ENCODE results near the gene PRPH.
A peak's percentile ranks its signal among the peaks of the same experiment; 100 is the strongest.
"Not testable (repeated sequence)": the region's sequence is repeated elsewhere in the genome, so short reads cannot be mapped to it uniquely, and the experiment has no call there.

Gene PRPH

DNA sequence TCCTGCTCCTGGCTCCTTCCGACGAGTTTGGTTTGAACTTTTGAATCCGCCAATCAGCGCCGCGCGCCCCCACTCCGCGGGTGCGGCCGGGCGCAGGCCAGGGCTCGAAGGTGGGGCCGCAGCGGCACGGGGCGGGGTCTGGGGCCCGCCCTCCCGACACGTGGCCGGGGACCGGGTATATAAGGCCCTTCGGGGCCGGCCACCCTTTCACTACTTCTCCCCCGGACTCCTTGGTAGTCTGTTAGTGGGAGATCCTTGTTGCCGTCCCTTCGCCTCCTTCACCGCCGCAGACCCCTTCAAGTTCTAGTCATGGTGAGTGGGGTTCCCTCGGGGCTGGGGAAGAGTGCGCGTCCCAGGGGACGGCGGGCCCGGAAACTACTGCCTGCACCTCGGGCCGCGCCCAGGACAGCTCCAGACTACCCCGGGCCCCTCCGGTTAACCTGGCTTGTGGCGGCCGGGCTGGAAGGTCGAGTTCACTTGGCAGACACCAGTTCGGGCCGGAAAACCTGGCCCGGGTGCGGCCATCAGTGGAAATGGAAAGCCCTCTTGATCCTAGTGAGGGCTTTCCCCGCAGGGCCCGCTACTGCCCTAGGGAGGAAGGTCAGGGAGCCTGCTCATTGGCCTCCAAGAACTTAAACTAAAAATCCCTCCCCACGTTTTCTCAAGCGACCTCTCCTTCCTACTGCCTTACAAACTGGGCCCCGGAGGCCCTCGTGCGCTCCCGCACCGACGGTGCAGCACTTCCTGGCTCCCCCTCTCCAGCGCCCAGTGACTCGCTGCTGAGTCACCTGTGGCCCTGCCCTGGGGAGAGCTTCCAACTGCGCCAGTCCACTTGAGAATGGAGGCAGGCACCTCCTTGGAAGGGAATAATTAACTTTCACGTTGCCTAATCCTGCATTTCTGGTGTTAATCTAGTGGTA, 29.8 kb upstream of the PRPH start, which contains the start of gene TUBA1C:
TSS of gene TUBA1C (plus strand) at position 210 of the 920 bp plus-strand sequence. CDS start at position 310, 100 bp downstream.
- Mint-ChIP-seq H3K4me1 (ENCODE audit: low read depth) (peaks cover 49% of the 10 kb centered on the region), H3K27me3 (no peaks in the 10 kb centered on the region), H3K4me3 (peak within 1 kb of the TSS; percentile 91), H3K27ac (peak within 1 kb of the TSS; percentile 95), H3K36me3 (ENCODE audit: low read depth) (peaks cover 54% of the 10 kb centered on the region), H3K9me3 (no peaks in the 10 kb centered on the region)
- intact Hi-C loops (cut with micrococcal nuclease): no loop called here

DNA sequence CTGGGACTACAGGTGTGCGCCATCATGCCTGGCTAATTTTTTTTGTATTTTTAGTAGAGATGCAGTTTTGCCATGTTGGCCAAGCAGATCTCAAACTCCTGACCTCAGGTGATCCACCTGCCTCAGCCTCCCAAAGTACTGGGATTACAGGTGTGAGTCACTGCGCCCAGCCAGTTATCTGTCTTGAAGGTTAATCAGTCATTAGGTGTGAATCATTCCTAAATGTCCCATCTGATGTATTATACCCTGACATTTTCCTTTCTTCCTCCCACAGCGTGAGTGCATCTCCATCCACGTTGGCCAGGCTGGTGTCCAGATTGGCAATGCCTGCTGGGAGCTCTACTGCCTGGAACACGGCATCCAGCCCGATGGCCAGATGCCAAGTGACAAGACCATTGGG, 25.8 kb upstream of the PRPH start:
- intact Hi-C loops (cut with micrococcal nuclease); H3K9me3 Mint-ChIP-seq; H3K27me3 Mint-ChIP-seq: not testable (repeated sequence)
- Mint-ChIP-seq H3K4me1 (ENCODE audit: low read depth) (peaks cover 31% of the 10 kb centered on the region), H3K4me3 (peak overlapping the region; percentile 48), H3K36me3 (ENCODE audit: low read depth) (peaks cover 90% of the 10 kb centered on the region), H3K27ac (peak overlapping the region; percentile 95)

DNA sequence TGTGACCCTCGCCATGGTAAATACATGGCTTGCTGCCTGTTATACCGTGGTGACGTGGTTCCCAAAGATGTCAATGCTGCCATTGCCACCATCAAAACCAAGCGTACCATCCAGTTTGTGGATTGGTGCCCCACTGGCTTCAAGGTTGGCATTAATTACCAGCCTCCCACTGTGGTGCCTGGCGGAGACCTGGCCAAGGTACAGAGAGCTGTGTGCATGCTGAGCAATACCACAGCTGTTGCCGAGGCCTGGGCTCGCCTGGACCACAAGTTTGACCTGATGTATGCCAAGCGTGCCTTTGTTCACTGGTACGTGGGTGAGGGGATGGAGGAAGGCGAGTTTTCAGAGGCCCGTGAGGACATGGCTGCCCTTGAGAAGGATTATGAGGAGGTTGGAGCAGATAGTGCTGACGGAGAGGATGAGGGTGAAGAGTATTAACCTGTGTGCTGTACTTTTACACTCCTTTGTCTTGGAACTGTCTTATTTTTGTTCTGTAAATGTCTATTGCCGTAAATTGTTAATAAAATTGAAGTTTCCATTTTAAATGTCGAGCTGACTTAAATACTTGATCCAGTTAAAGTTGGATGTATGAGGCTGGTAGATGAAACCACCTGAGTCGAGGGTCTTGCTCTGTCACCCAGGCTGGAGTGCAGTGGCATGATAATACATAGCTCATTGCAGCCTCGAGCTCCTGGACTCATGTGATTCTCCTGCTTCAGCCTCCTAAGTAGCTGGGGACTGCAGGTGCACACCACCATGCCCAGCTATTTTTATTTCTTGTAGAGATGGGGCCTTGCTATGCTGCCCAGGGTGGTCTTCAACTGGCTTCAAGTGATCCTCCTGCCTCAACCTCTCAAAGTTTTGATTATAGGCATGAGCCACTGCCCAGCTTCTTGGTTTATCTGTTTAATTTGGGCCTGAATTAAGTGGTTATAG, 21.9 kb upstream of the PRPH start:
- no peaks in the 10 kb centered on the region for H3K9me3 Mint-ChIP-seq
- H3K4me3 Mint-ChIP-seq: no peak overlapping the region
- peaks cover 2% of the 10 kb centered on the region for H3K27me3 Mint-ChIP-seq
- intact Hi-C loops (cut with micrococcal nuclease): no loop called here
- H3K36me3 Mint-ChIP-seq (ENCODE audit: low read depth): peaks cover 65% of the 10 kb centered on the region
- peaks cover 18% of the 10 kb centered on the region for H3K4me1 Mint-ChIP-seq (ENCODE audit: low read depth)
- H3K27ac Mint-ChIP-seq: no peak overlapping the region

DNA sequence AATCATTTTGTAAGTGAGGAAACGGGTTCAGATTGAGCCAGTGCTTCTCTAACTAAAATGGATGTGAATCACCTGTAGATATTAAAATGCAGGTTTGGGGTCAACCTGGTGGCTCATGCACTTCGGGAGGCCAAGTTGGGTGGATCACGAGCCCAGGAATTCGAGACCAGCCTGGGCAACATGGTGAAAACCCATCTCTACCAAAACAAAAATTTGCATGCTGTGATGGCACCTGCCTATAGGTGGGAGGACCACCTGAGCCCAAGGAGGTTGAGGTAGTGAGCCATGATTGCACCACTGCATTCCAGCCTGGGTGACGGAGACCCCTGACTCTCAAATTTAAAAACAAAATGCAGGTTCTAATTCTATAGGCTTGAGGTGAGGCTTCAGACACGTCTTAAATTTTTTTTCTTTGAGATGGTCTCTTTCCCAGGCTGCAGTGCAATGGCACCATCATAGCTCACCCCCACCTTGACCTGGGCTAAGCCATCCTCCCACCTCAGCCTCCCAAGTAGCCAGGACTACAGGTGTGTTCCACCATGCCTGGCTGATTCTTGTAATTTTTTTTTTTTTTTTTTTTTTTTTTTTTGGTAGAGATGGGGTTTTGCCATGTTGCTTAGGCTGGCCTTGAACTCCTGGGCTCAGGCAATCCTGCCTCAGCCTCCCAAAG, 21.1 kb upstream of the PRPH start:
- no peak overlapping the region for H3K4me3 Mint-ChIP-seq
- no peaks in the 10 kb centered on the region for H3K9me3 Mint-ChIP-seq
- peaks cover 60% of the 10 kb centered on the region for H3K36me3 Mint-ChIP-seq (ENCODE audit: low read depth)
- H3K27me3 Mint-ChIP-seq: peaks cover 2% of the 10 kb centered on the region
- intact Hi-C loops (cut with micrococcal nuclease): no loop called here
- H3K27ac Mint-ChIP-seq: no peak overlapping the region
- peaks cover 10% of the 10 kb centered on the region for H3K4me1 Mint-ChIP-seq (ENCODE audit: low read depth)

DNA sequence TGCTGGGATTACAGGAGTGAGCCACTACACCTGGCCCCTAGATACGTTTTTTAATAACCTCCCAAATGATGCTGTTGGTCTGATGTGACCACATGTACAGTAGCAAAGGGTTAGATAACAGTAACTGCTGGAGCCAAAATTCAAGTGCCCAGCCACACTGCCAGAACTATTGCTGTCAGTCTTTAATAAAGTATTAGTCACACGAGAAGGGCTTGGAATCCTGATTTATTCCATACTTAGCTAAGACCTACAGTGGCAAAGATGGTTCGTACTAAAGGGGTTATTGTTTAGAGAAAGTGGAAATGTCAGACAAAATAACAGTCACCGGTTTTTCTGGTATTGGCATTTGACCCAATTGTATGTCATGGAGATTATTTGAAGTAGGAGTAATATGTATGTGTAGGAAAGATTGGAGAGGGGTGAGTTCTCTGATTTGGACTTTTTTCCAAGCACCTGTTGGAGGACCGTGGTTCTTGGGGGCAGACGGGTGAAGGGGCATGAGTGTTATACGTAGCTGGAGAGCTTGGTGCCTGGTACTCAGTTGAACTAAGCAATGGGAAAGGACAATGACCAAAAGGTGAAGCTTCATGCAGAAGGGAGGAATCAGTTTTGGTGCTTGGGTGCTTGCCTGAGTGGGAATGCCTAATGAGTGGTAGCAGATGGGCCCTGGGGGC, 20.4 kb upstream of the PRPH start:
- Mint-ChIP-seq H3K27ac (no peak overlapping the region), H3K9me3 (no peaks in the 10 kb centered on the region), H3K36me3 (ENCODE audit: low read depth) (peaks cover 53% of the 10 kb centered on the region), H3K4me1 (ENCODE audit: low read depth) (peaks cover 7% of the 10 kb centered on the region), H3K4me3 (no peak overlapping the region), H3K27me3 (peaks cover 2% of the 10 kb centered on the region)
- intact Hi-C loops (cut with micrococcal nuclease): no loop called here

DNA sequence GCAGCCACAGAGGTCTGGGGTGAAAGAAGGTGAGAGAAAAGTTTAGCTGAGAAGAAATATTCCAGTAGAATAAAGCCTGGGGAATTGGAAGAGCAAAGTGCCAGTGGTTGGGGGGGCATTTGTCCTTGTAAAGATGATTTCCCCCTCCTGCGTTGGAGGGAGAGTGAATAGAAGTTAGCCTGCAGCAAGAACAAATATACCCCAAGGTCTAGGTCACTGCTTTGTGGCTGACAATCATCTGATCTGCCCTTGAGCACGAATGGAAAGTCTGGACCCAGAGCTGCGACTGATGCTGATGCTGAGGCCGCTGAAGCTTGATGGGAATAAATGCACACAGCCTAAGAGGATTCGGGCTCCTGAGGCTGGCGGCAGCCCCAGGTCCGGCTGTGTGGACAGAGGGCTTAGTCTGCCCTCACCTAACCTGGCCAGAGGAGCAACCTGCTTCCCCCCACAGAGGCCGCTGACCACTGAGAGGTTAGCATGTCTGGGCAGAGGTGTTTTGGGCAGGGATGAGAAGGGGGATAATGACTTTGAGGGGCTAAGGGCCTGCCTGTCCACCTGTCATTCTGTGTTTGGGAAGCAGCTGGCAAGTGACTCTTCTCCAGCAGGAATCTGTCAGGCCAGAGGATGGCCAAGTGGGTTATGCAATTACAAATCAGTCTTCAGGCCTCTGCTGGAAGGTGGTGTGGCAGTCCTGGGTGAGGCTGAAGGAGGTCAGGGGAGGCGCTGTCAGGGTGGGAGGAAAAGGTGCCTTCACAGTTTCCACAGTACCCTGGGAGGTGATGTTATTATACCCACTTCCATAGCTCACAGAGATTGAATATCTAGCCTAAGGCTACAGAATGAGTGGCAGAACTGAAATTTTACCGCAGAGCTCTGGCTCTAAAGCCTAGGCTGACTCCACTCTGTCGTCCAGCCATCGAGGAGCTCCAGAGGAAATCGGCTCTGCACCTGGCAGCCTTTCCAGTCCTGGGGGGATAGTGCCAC, 18.4 kb upstream of the PRPH start:
- H3K4me3 Mint-ChIP-seq: no peak overlapping the region
- intact Hi-C loops (cut with micrococcal nuclease): no loop called here
- H3K27me3 Mint-ChIP-seq: peaks cover 2% of the 10 kb centered on the region
- peaks cover 17% of the 10 kb centered on the region for H3K4me1 Mint-ChIP-seq (ENCODE audit: low read depth)
- peaks cover 32% of the 10 kb centered on the region for H3K36me3 Mint-ChIP-seq (ENCODE audit: low read depth)
- H3K27ac Mint-ChIP-seq: peak overlapping the region; percentile 33
- H3K9me3 Mint-ChIP-seq: no peaks in the 10 kb centered on the region

DNA sequence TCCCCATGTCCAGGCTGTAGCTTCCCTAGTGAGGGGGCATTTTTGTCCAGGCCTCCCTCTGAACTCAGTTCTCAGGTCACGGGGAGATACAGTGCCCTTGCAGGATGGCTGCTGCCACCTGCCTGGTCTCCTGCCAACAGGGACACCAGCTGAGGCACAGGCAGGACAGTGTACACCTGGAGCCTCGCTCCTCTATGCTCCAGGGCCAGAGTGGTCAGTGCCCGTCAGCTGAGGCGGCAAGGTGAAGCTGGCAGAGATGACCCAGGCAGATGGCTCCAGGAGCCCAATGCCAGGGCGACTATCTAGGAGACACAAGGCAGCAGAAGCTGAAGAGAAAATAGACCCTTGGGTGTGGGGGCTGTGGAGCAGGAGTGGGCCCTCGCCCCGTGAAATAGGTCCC, 17.5 kb upstream of the PRPH start:
- Mint-ChIP-seq H3K4me3 (no peak overlapping the region), H3K36me3 (ENCODE audit: low read depth) (peaks cover 24% of the 10 kb centered on the region), H3K4me1 (ENCODE audit: low read depth) (peaks cover 17% of the 10 kb centered on the region), H3K9me3 (no peaks in the 10 kb centered on the region), H3K27me3 (peaks cover 4% of the 10 kb centered on the region), H3K27ac (no peak overlapping the region)
- intact Hi-C loops (cut with micrococcal nuclease): no loop called here

DNA sequence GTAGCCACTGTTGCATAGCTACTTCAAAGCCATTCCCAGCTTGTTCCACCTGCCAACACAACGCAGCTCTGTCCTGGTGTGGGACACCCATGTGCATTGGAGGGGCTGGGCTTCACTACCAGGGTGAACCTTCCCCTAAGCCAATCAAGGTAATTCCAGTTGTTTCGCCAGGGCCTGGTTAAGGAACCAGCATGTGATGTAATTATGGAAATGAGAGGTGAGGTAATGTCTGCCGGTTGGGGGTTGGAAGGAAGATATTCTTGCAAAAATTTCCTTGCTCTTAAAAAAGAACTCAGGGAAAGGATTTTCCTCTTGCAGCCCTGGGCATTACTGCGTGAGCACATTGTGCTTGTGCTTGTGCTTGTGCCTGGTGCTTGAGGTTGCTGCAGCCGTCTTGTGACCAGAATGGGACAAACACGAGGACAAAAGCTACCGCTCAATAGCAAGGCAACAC, 15.2 kb upstream of the PRPH start:
- Mint-ChIP-seq H3K27me3 (peaks cover 15% of the 10 kb centered on the region), H3K9me3 (no peaks in the 10 kb centered on the region), H3K4me3 (no peak overlapping the region), H3K4me1 (ENCODE audit: low read depth) (peaks cover 17% of the 10 kb centered on the region), H3K27ac (no peak overlapping the region), H3K36me3 (ENCODE audit: low read depth) (peaks cover 2% of the 10 kb centered on the region)
- intact Hi-C loops (cut with micrococcal nuclease): no loop called here

DNA sequence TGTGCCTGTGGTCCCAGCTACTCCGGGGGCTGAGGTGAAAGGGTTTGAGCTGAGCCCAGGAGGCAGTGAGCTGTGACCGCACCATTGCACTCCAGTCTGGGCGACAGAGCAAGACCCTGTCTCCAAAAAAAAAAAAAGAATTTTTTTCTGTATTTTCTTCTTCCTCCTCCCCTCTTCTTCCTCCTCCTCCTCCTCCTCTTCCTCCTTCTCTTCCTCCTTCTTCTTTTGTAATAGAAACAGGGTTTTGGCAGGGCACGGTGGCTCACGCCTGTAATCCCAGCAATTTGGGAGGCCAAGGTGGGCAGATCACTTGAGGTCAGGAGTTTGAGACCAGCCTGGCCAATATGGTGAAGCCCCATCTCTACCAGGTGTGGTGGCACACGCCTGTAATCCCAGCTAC, 14.4 kb upstream of the PRPH start:
- Mint-ChIP-seq H3K27me3 (peaks cover 20% of the 10 kb centered on the region), H3K4me1 (ENCODE audit: low read depth) (peaks cover 17% of the 10 kb centered on the region)
- intact Hi-C loops (cut with micrococcal nuclease); H3K36me3 Mint-ChIP-seq (ENCODE audit: low read depth); H3K9me3 Mint-ChIP-seq; H3K4me3 Mint-ChIP-seq; H3K27ac Mint-ChIP-seq: not testable (repeated sequence)

DNA sequence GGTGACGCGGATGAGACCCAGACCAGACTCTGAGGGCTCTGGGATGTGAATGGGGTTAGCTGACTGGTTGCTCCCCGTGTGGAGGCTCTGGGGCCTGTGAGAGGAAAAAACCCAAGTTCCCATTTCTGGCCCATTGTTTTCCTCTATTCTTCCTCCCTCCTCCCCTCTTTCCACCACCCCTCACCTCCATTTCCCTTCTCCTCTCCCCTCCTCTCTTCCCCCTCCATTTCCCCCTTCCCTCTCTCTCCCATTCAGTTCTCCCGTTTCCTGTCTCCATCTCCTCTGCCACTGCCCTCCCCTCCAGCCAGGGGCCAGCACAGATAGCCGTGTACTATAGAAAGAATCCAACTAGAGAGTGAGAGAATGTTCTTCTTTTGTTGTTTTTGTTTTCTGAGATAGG, 12.6 kb upstream of the PRPH start:
- no peaks in the 10 kb centered on the region for H3K9me3 Mint-ChIP-seq
- no peak overlapping the region for H3K27ac Mint-ChIP-seq
- H3K4me1 Mint-ChIP-seq (ENCODE audit: low read depth): peaks cover 17% of the 10 kb centered on the region
- no peak overlapping the region for H3K4me3 Mint-ChIP-seq
- intact Hi-C loops (cut with micrococcal nuclease): no loop called here
- H3K36me3 Mint-ChIP-seq (ENCODE audit: low read depth): no peaks in the 10 kb centered on the region
- peaks cover 31% of the 10 kb centered on the region for H3K27me3 Mint-ChIP-seq

DNA sequence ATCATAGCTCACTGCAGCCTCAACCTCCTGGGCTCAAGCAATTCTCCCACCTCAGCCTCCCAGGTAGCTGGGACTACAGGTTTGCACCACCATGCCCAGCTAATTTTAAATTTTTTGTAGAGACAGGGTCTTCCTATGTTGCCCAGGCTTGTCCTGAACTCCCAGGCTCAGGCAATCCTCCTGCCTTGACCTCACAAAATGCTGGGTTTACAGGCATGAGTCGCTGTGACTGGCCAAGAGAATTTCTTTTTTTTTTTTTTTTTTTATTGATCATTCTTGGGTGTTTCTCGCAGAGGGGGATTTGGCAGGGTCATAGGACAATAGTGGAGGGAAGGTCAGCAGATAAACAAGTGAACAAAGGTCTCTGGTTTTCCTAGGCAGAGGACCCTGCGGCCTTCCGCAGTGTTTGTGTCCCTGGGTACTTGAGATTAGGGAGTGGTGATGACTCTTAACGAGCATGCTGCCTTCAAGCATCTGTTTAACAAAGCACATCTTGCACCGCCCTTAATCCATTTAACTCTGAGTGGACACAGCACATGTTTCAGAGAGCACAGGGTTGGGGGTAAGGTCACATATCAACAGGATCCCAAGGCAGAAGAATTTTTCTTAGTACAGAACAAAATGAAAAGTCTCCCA, 12.1 kb upstream of the PRPH start:
- H3K27ac Mint-ChIP-seq; H3K4me3 Mint-ChIP-seq; H3K9me3 Mint-ChIP-seq; H3K36me3 Mint-ChIP-seq (ENCODE audit: low read depth); intact Hi-C loops (cut with micrococcal nuclease): not testable (repeated sequence)
- Mint-ChIP-seq H3K27me3 (peaks cover 33% of the 10 kb centered on the region), H3K4me1 (ENCODE audit: low read depth) (peaks cover 17% of the 10 kb centered on the region)

All from dendritic cell treated with granulocyte-macrophage colony-stimulating factor and Interleukin-4, amounts not matched to agents 40 ng/mL and 50 ng/mL, for 4 days (primary cell).